ENCODE measurements around the gene NSFL1C.

DNA sequence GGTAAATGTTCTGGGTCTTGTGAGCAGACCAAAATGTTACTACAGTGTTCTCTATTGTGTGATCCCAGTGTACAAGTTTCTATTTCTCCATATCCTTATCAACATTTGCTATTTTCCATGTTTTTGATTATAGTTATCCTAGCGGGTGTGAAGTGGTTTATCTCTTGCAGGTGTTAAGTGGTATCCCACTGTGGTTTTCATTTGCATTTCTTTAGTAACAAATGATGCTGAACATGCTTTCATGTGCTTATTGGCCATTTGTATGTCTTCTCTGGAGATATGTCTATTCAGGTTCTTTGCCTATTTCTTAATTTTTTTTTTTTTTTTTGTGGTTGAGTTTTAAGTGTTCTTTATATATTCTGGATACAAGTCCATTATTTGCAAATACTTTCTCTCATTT, 35.5 kb downstream of the NSFL1C start:
- TF ChIP-seq, protein P1, sequence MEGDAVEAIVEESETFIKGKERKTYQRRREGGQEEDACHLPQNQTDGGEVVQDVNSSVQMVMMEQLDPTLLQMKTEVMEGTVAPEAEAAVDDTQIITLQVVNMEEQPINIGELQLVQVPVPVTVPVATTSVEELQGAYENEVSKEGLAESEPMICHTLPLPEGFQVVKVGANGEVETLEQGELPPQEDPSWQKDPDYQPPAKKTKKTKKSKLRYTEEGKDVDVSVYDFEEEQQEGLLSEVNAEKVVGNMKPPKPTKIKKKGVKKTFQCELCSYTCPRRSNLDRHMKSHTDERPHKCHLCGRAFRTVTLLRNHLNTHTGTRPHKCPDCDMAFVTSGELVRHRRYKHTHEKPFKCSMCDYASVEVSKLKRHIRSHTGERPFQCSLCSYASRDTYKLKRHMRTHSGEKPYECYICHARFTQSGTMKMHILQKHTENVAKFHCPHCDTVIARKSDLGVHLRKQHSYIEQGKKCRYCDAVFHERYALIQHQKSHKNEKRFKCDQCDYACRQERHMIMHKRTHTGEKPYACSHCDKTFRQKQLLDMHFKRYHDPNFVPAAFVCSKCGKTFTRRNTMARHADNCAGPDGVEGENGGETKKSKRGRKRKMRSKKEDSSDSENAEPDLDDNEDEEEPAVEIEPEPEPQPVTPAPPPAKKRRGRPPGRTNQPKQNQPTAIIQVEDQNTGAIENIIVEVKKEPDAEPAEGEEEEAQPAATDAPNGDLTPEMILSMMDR (conservative IDR thresholded peaks at IDR 0.05; ENCODE audit: low read depth in 2 of 2), result no peak
- no peak for TF ChIP-seq EZH2phosphoT487 (IDR thresholded peaks at IDR 0.05; ENCODE audit: unreplicated experiment)
